K562 treated with DMSO at 1 percent for 24 hours (cell line): ENCODE data around the gene OR2C1. TPM values are rescaled to one million over a fixed set of nuclear protein-coding genes. Genes with fewer than 3 reads are reported as not detected.

ENCODE experiments used
- total RNA-seq: library from RNA; unstranded; fragments of 300-600 nt; gene quantifications from 2 replicates; pipeline ENCODE4 v1.2.3, GENCODE V29; 2022; ENCODE audit warnings: low read depth; ENCODE audit not compliant: insufficient read depth

The OR2C1 gene
- total RNA-seq = not detected in 2 replicates

GRCh38 chr16:3355589-3355988, at the start of gene OR2C1:
TSS of gene OR2C1 (plus strand) at chr16:3355889. CDS start at chr16:3355941, 52 bp downstream.

GRCh38 chr16:3400779-3401688, 45.3 kb downstream of the OR2C1 start, which contains the start of the genes ZNF174 and ZSCAN32:
TSS of gene ZNF174 (plus strand) at chr16:3401215. CDS start at chr16:3402005, 790 bp downstream.
TSS of gene ZSCAN32 (minus strand) at chr16:3401004. CDS start at chr16:3397557, 3,447 bp downstream.

Other genes starting within 250 kb of the OR2C1 start
- gene ZNF205, start 243.3 kb upstream of the OR2C1 start, total RNA-seq = 33.8 and 35.1 TPM in 2 replicates
- gene ZNF213, start 220.9 kb upstream of the OR2C1 start, total RNA-seq = 27.1 and 27.7 TPM in 2 replicates
- gene OR1F1, start 167.7 kb upstream of the OR2C1 start, total RNA-seq = not detected in 2 replicates
- gene ZNF200, start 120.7 kb upstream of the OR2C1 start, total RNA-seq = 6.6 and 8.7 TPM in 2 replicates
- gene MEFV, start 99.3 kb upstream of the OR2C1 start, total RNA-seq = not detected in 2 replicates
- gene ZNF263, start 72.4 kb upstream of the OR2C1 start, total RNA-seq = 51.0 and 56.4 TPM in 2 replicates
- gene TIGD7, start 50.5 kb upstream of the OR2C1 start, total RNA-seq = 0.80 and 2.4 TPM in 2 replicates
- gene ZNF75A, start 50.4 kb upstream of the OR2C1 start, total RNA-seq = 9.7 and 10.9 TPM in 2 replicates
- 10.0 and 17.3 TPM in 2 replicates for gene ZSCAN32, start 45.1 kb downstream of the OR2C1 start, total RNA-seq
- gene ZNF174, start 45.3 kb downstream of the OR2C1 start, total RNA-seq = 14.3 and 19.1 TPM in 2 replicates
- 0.23 and 0.29 TPM in 2 replicates for gene ZNF597, start 87.6 kb downstream of the OR2C1 start, total RNA-seq
- gene NAA60, start 87.8 kb downstream of the OR2C1 start, total RNA-seq = 48.1 and 58.5 TPM in 2 replicates
- gene C16orf90, start 139.6 kb downstream of the OR2C1 start, total RNA-seq = not detected in 2 replicates
- gene CLUAP1, start 145.1 kb downstream of the OR2C1 start, total RNA-seq = 2.3 and 4.3 TPM in 2 replicates
- gene NLRC3, start 221.5 kb downstream of the OR2C1 start, total RNA-seq = 0.12 and 0.21 TPM in 2 replicates